Tibial nerve (tissue), 4 donors: ENCODE data around the gene ONECUT1. TPM values are rescaled to one million over a fixed set of nuclear protein-coding genes. Genes with fewer than 3 reads are reported as not detected.
"Not testable (repeated sequence)": the region's sequence is repeated elsewhere in the genome, so short reads cannot be mapped to it uniquely, and the experiment has no call there.

Experiments
- DNase-seq, 2 donors: peaks; one replicate each; pipeline ENCODE4 v3.0.0-alpha.2; 2019; ENCODE audit warnings: low spot score in 2 of 2
- H3K27ac ChIP-seq, 4 donors: fragments of 200-600 bp; sonication (generic) in 3 of 4; one replicate each; pipeline ENCODE4 v1.5.1; 2017 to 2019; ENCODE audit warnings: mild to moderate bottlenecking in 1 of 4
- H3K27me3 ChIP-seq, 2 donors: fragments of 200-600 bp; sonication (generic) in 1 of 2; one replicate each; pipeline versions ENCODE4 v1.5.1 to v1.6.0; 2017 to 2019
- H3K36me3 ChIP-seq, 3 donors: fragments of 200-600 bp; sonication (generic); one replicate each; pipeline ENCODE4 v1.5.1; 2018 to 2019
- H3K4me1 ChIP-seq, 4 donors: fragments of 200-600 bp; sonication (generic) in 3 of 4; one replicate each; pipeline ENCODE4 v1.5.1; 2017 to 2019
- H3K4me3 ChIP-seq, 4 donors: fragments of 200-600 bp; sonication (generic) in 3 of 4; one replicate each; pipeline ENCODE4 v1.5.1; 2017 to 2019; ENCODE audit warnings: mild to moderate bottlenecking in 1 of 4, moderate library complexity in 1 of 4
- H3K9me3 ChIP-seq, 4 donors: fragments of 200-600 bp; sonication (generic) in 3 of 4; one replicate each; pipeline ENCODE4 v1.5.1; 2017 to 2019
- CTCF ChIP-seq, 5 experiments: fragments of 200-600 bp in 3 of 5; fragments of 450-650 bp in 2 of 5; sonication (generic) in 3 of 5; IDR thresholded peaks; one replicate each; pipeline ENCODE4 v1.5.1; 2016 to 2019; ENCODE audit warnings: antibody characterized with exemption in 5 of 5, mild to moderate bottlenecking in 3 of 5, moderate library complexity in 2 of 5
- EP300 ChIP-seq, 2 donors: sonication (generic); formaldehyde crosslinking; IDR thresholded peaks; one replicate each; pipeline ENCODE4 v1.6.1; 2017; ENCODE audit warnings: antibody characterized with exemption in 2 of 2, mild to moderate bottlenecking in 1 of 2
- POLR2A ChIP-seq, 2 donors: fragments of 450-650 bp; IDR thresholded peaks; one replicate each; pipeline ENCODE4 v1.6.1; 2017; ENCODE audit warnings: antibody characterized with exemption in 2 of 2, mild to moderate bottlenecking in 2 of 2, moderate library complexity in 2 of 2
- WGBS, 2 donors: methylation state at CpG; one replicate each; pipeline ENCODE4 v1.1.5; 2018; 5-methylcytosine and 5-hydroxymethylcytosine counted together
- total RNA-seq, 4 donors: library from RNA; depleted of rRNA; stranded (reverse); fragments of >200 nt; gene quantifications; one replicate each; pipeline ENCODE4 v1.1.0, GENCODE V29; 2016

Gene ONECUT1
- total RNA-seq: 1 to 10 TPM in 1 of 4 donors, under 1 TPM in 1, not detected in 2; 0.22 to 2.4 TPM

- Histone ChIP-seq H3K4me3 (peak within 1 kb of the TSS; percentile 29 to 55 (median 44)), H3K27ac (no peak within 1 kb of the TSS), H3K9me3 (no peaks in the 10 kb centered on the region), H3K4me1 (peaks cover 0 to 65% (median 34%) of the 10 kb centered on the region in 4 donors), H3K36me3 (no peaks in the 10 kb centered on the region), H3K27me3 (peaks cover 0 to 99% of the 10 kb centered on the region in 2 donors)
- TF ChIP-seq CTCF (IDR thresholded peaks at IDR 0.05) (no peak), POLR2A (IDR thresholded peaks at IDR 0.05) (no peak), EP300 (IDR thresholded peaks at IDR 0.05) (no peak)
- WGBS, 2 donors: 1% methylated on average over 29 to 30 of the region's 64 CpGs
- DNase-seq: no peak
These were observed at the start of gene ONECUT1 for GRCh38 chr15:52790169-52790708. ONECUT1 (minus strand) TSS chr15:52790336; CDS start chr15:52789884, 452 bp downstream.

GRCh38 chr15:52834379-52834778, 44.2 kb upstream of the ONECUT1 start:
- H3K27me3 ChIP-seq: no peaks in the 10 kb centered on the region
- TF ChIP-seq POLR2A (IDR thresholded peaks at IDR 0.05): no peak
- TF ChIP-seq EP300 (IDR thresholded peaks at IDR 0.05): no peak
- H3K4me1 ChIP-seq: no peaks in the 10 kb centered on the region
- WGBS, 2 donors: 53 to 65% methylated on average over 3 of the region's 3 CpGs
- H3K36me3 ChIP-seq: no peaks in the 10 kb centered on the region
- no peak overlapping the region for H3K4me3 ChIP-seq
- no peak for DNase-seq
- no peak overlapping the region for H3K27ac ChIP-seq
- H3K9me3 ChIP-seq: peaks cover 0 to 12% (median 0%) of the 10 kb centered on the region in 4 donors

- H3K36me3 ChIP-seq, H3K27me3 ChIP-seq, H3K9me3 ChIP-seq, H3K4me3 ChIP-seq, DNase-seq, H3K27ac ChIP-seq, H3K4me1 ChIP-seq: not testable (repeated sequence)
- WGBS, 2 donors: 80 to 84% methylated on average over 11 to 14 of the region's 14 CpGs
These were observed 34.2 kb upstream of the ONECUT1 start for GRCh38 chr15:52824169-52824942.

- peaks cover 0 to 12% (median 0%) of the 10 kb centered on the region in 4 donors for H3K9me3 ChIP-seq
- H3K4me1 ChIP-seq: no peaks in the 10 kb centered on the region
- TF ChIP-seq EP300 (IDR thresholded peaks at IDR 0.05) (no peak), POLR2A (IDR thresholded peaks at IDR 0.05) (no peak)
- DNase-seq: no peak
- H3K36me3 ChIP-seq: no peaks in the 10 kb centered on the region
- no peak overlapping the region for H3K4me3 ChIP-seq
- peaks cover 0 to 5% of the 10 kb centered on the region in 2 donors for H3K27me3 ChIP-seq
- WGBS, 2 donors: 72 to 82% methylated on average over 2 of the region's 2 CpGs
- H3K27ac ChIP-seq: no peak overlapping the region
These were observed 32.3 kb upstream of the ONECUT1 start for GRCh38 chr15:52822475-52822874.

DNA sequence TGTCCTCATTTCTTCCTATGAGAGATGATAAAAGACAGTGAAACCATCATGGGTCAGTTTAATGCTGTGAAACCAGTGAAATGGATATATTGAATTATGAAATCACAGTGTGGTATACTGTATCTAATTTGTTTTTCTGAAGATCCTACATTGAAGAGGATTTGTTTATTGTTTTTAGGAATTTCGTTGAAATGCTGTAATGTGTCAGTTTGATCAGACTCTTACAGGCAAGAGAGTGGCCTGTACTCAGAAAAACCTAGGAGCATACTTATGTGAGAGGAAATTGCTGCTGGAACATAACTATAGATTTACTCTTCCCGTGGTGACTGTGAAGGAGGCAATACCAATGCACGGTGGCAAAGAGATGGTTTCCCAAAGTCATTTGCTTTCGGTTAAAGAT, 29.1 kb upstream of the ONECUT1 start:
- 83 to 84% methylated on average over 4 of the region's 4 CpGs for WGBS, 2 donors
- TF ChIP-seq EP300 (IDR thresholded peaks at IDR 0.05) (no peak), CTCF (IDR thresholded peaks at IDR 0.05) (no peak), POLR2A (IDR thresholded peaks at IDR 0.05) (no peak)
- H3K27me3 ChIP-seq: peaks cover 0 to 5% of the 10 kb centered on the region in 2 donors

GRCh38 chr15:52815899-52816298, 25.8 kb upstream of the ONECUT1 start:
- H3K27ac ChIP-seq, DNase-seq, H3K36me3 ChIP-seq, H3K4me1 ChIP-seq, H3K4me3 ChIP-seq: not testable (repeated sequence)
- 40 to 75% methylated on average over 1 of the region's 1 CpG for WGBS, 2 donors
- Histone ChIP-seq H3K9me3 (peaks cover 0 to 17% (median 0%) of the 10 kb centered on the region in 4 donors), H3K27me3 (peaks cover 0 to 28% of the 10 kb centered on the region in 2 donors)

More for the DNA sequence above, 29.1 kb upstream of the ONECUT1 start:
- no peaks in the 10 kb centered on the region for H3K4me1 ChIP-seq
- no peaks in the 10 kb centered on the region for H3K36me3 ChIP-seq
- no peak overlapping the region for H3K4me3 ChIP-seq
- no peak for DNase-seq
- peaks cover 0 to 21% (median 0%) of the 10 kb centered on the region in 4 donors for H3K9me3 ChIP-seq
- H3K27ac ChIP-seq: no peak overlapping the region

GRCh38 chr15:52808996-52809395, 18.9 kb upstream of the ONECUT1 start:
- no peak for DNase-seq
- H3K4me1 ChIP-seq: peaks cover 0 to 24% (median 20%) of the 10 kb centered on the region in 4 donors
- H3K4me3 ChIP-seq: no peak overlapping the region
- H3K27me3 ChIP-seq: peaks cover 0 to 97% of the 10 kb centered on the region in 2 donors
- WGBS, 2 donors: 66 to 70% methylated on average over 2 of the region's 2 CpGs
- no peaks in the 10 kb centered on the region for H3K36me3 ChIP-seq
- H3K9me3 ChIP-seq: no peaks in the 10 kb centered on the region
- H3K27ac ChIP-seq: no peak overlapping the region
- TF ChIP-seq CTCF (IDR thresholded peaks at IDR 0.05) (no peak), EP300 (IDR thresholded peaks at IDR 0.05) (no peak), POLR2A (IDR thresholded peaks at IDR 0.05) (no peak)
